DND-41 (cell line): ENCODE measurements around the gene TAOK2.
"Not testable (repeated sequence)": the region's sequence is repeated elsewhere in the genome, so short reads cannot be mapped to it uniquely, and the experiment has no call there.

Experiments used
- ATAC-seq: fragments of 200-7000 bp; cut with Tn5 transposase; 3 replicates; pipeline ENCODE4 v1.9.1; 2021; ENCODE audit warnings: low read depth; ENCODE audit not compliant: insufficient read depth
- DNase-seq: peaks from one replicate; pipeline ENCODE4 v3.0.0-alpha.2; 2020
- H2AFZ ChIP-seq: 2 replicates; pipeline ENCODE4 v1.6.0; 2012; ENCODE audit warnings: low read depth, low read length
- H3K27ac ChIP-seq: 2 replicates; pipeline ENCODE4 v1.5.1; 2012; ENCODE audit warnings: low read length, inconsistent platforms
- H3K27me3 ChIP-seq: fragments of 200-600 bp; sonication (generic); 2 replicates; pipeline ENCODE4 v1.6.0; 2012; ENCODE audit warnings: low read length, mild to moderate bottlenecking, inconsistent platforms; ENCODE audit not compliant: insufficient read depth, poor library complexity
- H3K36me3 ChIP-seq: 2 replicates; pipeline ENCODE4 v1.5.1; 2012; ENCODE audit warnings: low read length, inconsistent platforms; ENCODE audit not compliant: insufficient read depth
- H3K4me1 ChIP-seq: 2 replicates; pipeline ENCODE4 v1.5.1; 2012; ENCODE audit warnings: mild to moderate bottlenecking, low read length; ENCODE audit not compliant: insufficient read depth
- H3K4me2 ChIP-seq: 2 replicates; pipeline ENCODE4 v1.6.0; 2012; ENCODE audit warnings: mild to moderate bottlenecking, moderate library complexity, low read length, inconsistent platforms; ENCODE audit not compliant: insufficient read depth
- H3K4me3 ChIP-seq, 2 experiments: fragments of 200-600 bp in 1 of 2; shearing (Covaris generic) in 1 of 2; 2 replicates each; pipeline ENCODE4 v1.5.1; 2012 to 2016; ENCODE audit warnings: inconsistent platforms in 2 of 2, low read length in 2 of 2, mild to moderate bottlenecking in 2 of 2, low read depth in 1 of 2, moderate library complexity in 1 of 2
- H3K79me2 ChIP-seq: 2 replicates; pipeline ENCODE4 v1.6.0; 2012; ENCODE audit warnings: low read length, inconsistent platforms; ENCODE audit not compliant: insufficient read depth
- H3K9ac ChIP-seq: 2 replicates; pipeline ENCODE4 v1.6.0; 2012; ENCODE audit warnings: low read depth, mild to moderate bottlenecking, inconsistent platforms, low read length, moderate library complexity
- H3K9me3 ChIP-seq: 2 replicates; pipeline ENCODE4 v1.5.1; 2012; ENCODE audit warnings: low read length, moderate library complexity, mild to moderate bottlenecking, inconsistent platforms; ENCODE audit not compliant: insufficient read depth, severe bottlenecking
- H4K20me1 ChIP-seq: 2 replicates; pipeline ENCODE4 v1.6.0; 2012; ENCODE audit warnings: low read length; ENCODE audit not compliant: insufficient read depth
- EZH2 ChIP-seq: IDR thresholded peaks from 3 replicates; pipeline ENCODE4 v1.6.1; 2012; ENCODE audit warnings: borderline replicate concordance, low read depth, mild to moderate bottlenecking, moderate library complexity, low read length, inconsistent platforms; ENCODE audit not compliant: severe bottlenecking
- TF ChIP-seq, protein P1 (sequence below): IDR thresholded peaks from 2 replicates; pipeline ENCODE4 v1.5.1; 2012; ENCODE audit warnings: borderline replicate concordance, low read length, moderate library complexity, mild to moderate bottlenecking; ENCODE audit not compliant: poor library complexity, severe bottlenecking; ENCODE audit errors: extremely low read depth

TAOK2 gene

DNA sequence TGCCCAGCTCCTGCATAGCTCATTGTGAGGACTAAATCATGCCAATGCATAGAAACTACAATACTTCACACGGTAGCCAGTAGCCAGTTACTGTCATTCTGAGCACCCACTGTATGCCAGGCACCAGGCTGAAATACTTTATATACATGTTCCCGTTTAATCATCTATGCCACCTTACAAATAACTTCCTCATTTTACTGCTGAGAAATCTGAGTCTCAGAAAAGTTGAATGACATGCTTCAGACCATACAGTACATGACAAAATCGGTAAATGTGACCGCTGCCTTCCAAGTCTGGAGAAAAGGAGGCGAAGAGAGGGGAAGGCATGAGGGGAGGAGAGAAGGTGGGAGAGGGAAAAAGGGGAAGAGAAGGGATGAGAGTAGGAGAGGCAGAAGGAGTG, 66.6 kb downstream of the TAOK2 start:
- H2AFZ ChIP-seq: no peak overlapping the region
- no peak overlapping the region for H3K9ac ChIP-seq
- no peaks in the 10 kb centered on the region for H3K27me3 ChIP-seq
- ATAC-seq: no peak
- H3K27ac ChIP-seq: no peak overlapping the region
- no peak overlapping the region for H3K4me3 ChIP-seq
- TF ChIP-seq EZH2: no peak
- TF ChIP-seq, protein P1, sequence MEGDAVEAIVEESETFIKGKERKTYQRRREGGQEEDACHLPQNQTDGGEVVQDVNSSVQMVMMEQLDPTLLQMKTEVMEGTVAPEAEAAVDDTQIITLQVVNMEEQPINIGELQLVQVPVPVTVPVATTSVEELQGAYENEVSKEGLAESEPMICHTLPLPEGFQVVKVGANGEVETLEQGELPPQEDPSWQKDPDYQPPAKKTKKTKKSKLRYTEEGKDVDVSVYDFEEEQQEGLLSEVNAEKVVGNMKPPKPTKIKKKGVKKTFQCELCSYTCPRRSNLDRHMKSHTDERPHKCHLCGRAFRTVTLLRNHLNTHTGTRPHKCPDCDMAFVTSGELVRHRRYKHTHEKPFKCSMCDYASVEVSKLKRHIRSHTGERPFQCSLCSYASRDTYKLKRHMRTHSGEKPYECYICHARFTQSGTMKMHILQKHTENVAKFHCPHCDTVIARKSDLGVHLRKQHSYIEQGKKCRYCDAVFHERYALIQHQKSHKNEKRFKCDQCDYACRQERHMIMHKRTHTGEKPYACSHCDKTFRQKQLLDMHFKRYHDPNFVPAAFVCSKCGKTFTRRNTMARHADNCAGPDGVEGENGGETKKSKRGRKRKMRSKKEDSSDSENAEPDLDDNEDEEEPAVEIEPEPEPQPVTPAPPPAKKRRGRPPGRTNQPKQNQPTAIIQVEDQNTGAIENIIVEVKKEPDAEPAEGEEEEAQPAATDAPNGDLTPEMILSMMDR: no peak
- H3K4me1 ChIP-seq: no peaks in the 10 kb centered on the region
- H3K36me3 ChIP-seq: no peaks in the 10 kb centered on the region
- no peak for DNase-seq
- H3K79me2 ChIP-seq: no peaks in the 10 kb centered on the region
- no peaks in the 10 kb centered on the region for H4K20me1 ChIP-seq
- no peak overlapping the region for H3K4me2 ChIP-seq
- H3K9me3 ChIP-seq: no peaks in the 10 kb centered on the region

DNA sequence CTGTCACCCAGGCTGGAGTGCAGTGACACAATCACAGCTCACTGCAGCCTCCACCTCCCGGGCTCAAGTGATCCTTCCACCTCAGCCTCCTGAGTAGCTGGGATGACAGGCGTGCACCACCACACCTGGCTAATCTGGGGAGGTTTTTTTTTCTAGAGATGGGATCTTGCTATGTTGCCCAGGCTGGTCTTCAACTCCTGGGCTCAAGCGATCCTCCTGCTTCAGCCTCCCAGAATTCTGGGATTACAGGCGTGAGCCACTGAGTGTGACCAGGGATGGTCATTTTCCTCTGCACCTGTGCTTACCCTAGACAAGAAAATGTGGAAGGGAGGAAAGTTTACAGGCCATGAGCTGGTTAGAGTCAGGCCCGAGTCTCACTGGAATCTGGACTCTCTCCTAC, 67.0 kb downstream of the TAOK2 start:
- DNase-seq, H3K79me2 ChIP-seq, H4K20me1 ChIP-seq, H2AFZ ChIP-seq, H3K4me1 ChIP-seq, H3K27me3 ChIP-seq, H3K9ac ChIP-seq, H3K36me3 ChIP-seq, ATAC-seq, H3K27ac ChIP-seq, H3K9me3 ChIP-seq, H3K4me2 ChIP-seq, H3K4me3 ChIP-seq: not testable (repeated sequence)

DNA sequence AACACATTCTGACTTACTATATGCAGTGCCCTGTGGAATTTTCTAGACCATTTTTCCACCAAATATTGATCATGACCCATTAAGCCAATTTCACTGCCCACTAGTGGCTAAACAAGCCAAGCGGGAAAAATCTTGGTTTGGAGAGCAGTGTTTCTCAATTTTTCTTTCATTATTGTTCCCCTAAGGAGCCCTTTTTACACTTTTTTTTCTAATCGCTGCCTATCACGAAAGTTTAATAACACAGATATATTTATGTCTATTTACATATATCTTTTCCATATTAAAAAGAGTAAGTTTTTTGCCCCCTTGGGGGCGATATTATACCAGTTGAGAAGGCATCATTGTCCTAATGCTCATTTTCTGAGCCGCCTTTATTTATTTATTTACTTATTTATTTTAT, 68.2 kb downstream of the TAOK2 start:
- H3K27me3 ChIP-seq: no peaks in the 10 kb centered on the region
- no peaks in the 10 kb centered on the region for H3K9me3 ChIP-seq
- no peak overlapping the region for H3K27ac ChIP-seq
- TF ChIP-seq EZH2: no peak
- TF ChIP-seq, protein P1: peak; percentile 43
- H3K79me2 ChIP-seq: no peaks in the 10 kb centered on the region
- no peaks in the 10 kb centered on the region for H3K4me1 ChIP-seq
- no peak for ATAC-seq
- H2AFZ ChIP-seq: no peak overlapping the region
- H3K36me3 ChIP-seq: no peaks in the 10 kb centered on the region
- no peak overlapping the region for H3K4me2 ChIP-seq
- no peak for DNase-seq
- no peaks in the 10 kb centered on the region for H4K20me1 ChIP-seq
- H3K9ac ChIP-seq: no peak overlapping the region
- H3K4me3 ChIP-seq: no peak overlapping the region
